HG03025 (cell line): Measurements from ENCODE around the gene MCCD1.
A peak's percentile ranks its signal among the peaks of the same experiment; 100 is the strongest.
"Not testable (repeated sequence)": the region's sequence is repeated elsewhere in the genome, so short reads cannot be mapped to it uniquely, and the experiment has no call there.

Source experiments
- ATAC-seq: cut with Tn5 transposase; IDR thresholded peaks from one replicate; pipeline ENCODE4 v1.9.1; 2021; ENCODE audit warnings: mild to moderate bottlenecking, moderate library complexity; ENCODE audit not compliant: unreplicated experiment, low FRiP score

The MCCD1 gene, protein sequence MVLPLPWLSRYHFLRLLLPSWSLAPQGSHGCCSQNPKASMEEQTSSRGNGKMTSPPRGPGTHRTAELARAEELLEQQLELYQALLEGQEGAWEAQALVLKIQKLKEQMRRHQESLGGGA

DNA sequence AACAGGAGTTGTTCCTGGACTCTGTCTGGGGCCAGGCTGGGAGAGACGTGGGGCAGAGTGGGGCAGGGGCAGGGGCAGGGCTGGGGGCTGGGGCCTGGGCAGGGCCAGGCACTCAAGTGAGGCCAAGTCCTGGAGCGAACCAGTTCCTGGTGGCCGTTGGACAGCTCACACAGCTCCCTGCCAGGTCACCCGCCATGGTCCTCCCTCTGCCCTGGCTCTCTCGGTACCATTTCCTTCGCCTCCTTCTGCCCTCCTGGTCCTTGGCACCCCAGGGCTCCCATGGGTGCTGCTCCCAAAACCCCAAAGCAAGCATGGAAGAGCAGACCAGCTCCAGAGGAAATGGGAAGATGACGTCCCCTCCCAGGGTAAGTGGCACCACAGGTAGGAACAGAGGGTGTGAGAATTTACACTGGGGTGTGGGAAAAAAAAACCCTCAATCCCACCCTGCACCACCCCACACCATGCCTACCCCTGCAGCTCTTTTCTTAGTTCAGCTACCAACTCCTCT is at the start of gene MCCD1:
MCCD1 (plus strand) TSS at position 142 of the 508 bp plus-strand sequence; CDS start at position 195, 53 bp downstream.
- ATAC-seq: no peak

DNA sequence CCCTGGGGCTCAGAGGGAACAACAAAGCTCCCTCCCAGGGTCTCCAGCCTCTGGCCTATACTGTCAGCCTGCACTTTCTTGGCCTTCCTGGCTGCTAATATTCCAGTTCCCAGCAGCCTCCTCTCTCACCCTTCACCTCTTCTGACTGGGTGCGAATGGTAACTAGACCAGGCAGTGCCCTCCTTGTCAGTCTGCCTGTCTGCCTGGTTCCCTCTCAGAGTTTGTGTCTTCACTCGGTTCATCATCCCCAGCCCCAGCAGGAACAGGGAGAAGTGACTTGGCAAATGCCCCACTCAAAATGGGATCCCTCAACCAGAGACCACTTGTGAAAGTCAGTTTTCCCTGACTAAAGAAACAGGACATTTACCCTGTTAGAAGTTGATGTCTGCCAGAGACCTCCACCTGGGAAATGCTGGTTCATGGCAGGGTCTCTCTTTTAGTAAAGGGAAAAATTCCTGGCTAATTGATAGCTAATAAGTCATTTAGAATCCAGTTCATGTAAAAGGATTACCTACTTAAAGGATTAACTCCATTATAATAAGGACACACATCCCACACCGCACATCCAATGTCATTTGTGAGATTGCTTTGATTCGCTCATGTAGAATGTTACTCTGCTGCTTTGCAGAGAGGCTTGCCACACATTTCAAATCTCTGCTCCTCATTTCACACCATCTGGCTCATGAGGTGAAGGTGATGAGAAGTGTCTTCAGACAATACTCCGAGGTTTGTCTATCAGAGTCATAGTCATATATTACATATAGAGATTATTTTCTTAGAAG is 49.4 kb upstream of the MCCD1 start:
- no peak for ATAC-seq

DNA sequence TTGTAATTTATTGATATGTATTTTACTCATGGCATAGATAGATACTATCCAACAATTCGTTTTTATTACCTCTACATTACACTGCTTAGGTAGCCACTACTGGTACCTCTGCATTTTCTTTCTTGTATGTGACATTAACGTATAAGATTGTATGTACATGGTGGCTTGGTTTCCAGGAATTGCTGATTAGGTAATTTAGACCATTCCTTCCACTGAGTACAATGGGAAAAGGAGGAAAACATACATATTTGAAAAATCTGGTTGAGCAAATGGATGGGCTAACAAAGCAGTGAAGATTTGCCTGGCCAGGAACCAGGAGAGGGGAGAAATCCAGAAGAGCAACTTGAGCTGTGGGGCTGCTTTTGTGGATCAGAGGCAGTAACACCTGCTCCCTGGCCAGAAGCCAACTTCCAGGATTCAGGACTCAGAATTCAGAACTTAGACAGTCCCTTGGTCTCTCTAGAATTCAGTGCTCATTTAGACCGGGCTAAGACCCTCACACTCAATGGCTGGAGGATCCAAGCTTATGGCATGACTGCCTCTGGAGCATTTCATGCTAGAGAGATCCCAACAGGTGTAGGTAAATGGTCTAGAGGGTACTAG is 48.7 kb upstream of the MCCD1 start:
- no peak for ATAC-seq

DNA sequence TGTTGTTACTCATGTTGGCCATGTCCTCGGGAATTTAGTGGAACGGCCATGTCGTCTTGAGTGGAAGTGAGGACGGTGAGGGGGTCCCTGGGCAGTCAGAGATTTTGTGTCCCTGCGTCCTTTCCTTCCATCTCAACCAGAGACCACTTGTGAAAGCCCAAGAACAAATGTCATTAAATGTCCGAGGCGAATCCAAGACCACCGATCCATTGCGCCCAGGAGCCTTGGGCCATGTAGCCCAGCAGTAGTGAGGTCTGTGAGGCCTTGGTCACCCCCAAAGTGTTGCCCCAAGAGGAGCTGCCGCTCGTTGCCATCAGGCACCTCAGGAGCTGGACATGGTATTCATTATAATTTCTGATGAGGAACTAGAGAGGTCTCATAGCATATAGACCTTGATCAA is 48.2 kb upstream of the MCCD1 start:
- ATAC-seq: no peak

DNA sequence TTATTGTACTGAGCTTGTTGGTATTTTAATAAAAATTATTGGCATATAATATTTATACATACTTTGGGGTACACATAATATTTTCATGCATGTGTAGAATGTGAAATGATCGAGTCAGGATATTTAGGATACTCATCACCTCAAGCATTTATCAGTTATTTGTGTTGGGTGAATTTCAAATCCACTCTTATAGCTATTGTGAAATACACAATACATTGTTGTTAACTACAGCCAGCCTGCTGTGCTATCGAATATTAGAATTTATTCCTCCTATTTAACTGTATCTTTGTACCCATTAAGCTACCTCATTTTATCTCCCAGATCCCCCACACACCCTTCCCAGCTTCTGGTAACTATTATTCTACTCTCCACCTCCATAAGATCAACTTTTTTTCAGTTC is 45.4 kb upstream of the MCCD1 start:
- ATAC-seq: no peak

DNA sequence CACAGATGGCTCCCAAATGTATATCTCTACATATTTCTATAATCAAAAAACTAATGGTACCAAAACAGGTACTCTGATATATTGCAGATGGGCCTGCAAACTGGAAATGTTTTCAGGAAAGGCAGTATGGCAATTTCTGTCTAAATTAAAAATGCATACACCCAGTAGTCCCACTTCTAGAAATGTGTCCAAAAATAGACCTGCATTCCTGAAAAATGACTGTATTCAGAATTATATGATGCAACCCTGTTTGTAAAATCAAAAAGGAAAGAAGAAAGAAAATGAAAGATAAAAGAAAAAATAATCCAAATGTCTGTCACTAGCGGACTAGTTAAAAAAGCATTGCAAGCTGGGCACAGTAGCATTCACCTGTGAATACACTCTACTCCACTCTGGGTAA is 43.7 kb upstream of the MCCD1 start:
- ATAC-seq: no peak

DNA sequence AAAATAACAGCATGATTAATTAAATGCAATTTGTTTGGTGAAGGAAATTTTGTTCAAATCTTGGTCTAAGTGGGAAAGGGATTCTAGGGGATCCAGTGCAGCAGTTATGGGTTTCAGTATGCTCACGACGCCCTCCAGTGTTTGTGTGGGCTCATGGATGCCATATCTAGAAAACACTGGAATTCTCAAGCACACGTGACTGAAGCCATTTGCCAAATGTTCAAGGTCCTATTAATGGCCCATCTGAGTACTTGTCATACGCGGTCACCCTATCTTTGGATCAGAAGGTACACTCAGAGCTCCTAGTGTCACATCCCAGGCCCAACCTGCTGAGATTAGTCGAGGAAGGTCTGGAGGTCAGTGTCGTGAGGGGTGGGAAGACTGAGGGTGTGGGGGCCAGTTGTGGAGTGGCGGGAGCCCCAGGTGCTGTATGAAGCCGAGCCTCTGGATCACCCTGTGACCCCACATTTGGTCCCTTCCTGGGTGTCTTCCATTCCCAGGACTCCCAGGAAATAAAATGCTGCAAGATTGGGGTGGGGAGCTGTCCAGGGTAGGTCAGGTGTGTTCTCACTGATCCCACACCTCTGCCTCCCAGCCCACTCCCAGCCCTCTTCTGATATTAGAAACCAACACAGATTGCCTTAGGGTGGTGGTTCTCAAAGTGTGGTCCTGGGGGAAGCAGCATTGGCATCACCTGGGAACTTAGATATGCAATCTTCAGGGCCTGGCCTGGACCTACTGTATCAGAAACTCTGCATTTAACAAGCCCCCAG is 42.5 kb upstream of the MCCD1 start:
- ATAC-seq: not testable (repeated sequence)

DNA sequence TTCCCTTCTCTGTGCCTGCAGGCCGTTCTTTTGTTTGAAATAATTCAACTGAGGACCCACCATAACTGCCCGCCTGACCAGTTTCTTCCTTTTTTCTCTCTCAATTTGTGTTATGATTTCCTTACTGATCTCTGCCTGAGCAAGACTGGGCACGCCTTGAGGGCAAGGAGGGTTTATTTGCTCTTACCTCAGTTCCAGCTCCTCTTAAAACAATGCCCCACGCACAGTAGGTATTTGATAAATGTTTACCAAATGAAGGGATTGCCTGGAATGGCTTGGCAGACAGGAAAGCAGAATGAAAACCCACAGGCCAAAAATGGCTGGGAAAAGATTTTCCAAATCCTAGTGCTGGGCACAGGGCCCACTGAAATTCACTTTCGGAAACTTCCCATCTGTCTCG is 41.1 kb upstream of the MCCD1 start:
- not testable (repeated sequence) for ATAC-seq

DNA sequence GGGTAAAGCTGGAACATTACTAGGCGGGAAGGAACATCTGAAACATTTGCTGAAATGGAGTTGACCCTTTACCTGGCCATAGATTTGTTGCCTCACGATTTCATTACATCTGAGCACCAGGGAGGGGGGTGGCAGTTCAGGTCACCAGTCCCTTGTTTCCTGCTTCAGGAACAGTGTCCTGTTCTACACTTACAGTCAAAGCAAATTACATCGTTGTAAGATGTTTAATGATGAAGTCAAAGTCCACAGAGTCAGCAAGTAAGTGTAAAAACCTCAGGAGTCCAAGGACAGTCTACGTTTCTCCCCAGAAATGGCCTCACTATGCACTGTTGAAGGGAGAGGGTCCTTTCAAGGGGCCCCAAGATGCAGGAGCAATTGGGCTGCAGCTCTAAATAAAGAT is 39.7 kb upstream of the MCCD1 start:
- ATAC-seq: no peak

DNA sequence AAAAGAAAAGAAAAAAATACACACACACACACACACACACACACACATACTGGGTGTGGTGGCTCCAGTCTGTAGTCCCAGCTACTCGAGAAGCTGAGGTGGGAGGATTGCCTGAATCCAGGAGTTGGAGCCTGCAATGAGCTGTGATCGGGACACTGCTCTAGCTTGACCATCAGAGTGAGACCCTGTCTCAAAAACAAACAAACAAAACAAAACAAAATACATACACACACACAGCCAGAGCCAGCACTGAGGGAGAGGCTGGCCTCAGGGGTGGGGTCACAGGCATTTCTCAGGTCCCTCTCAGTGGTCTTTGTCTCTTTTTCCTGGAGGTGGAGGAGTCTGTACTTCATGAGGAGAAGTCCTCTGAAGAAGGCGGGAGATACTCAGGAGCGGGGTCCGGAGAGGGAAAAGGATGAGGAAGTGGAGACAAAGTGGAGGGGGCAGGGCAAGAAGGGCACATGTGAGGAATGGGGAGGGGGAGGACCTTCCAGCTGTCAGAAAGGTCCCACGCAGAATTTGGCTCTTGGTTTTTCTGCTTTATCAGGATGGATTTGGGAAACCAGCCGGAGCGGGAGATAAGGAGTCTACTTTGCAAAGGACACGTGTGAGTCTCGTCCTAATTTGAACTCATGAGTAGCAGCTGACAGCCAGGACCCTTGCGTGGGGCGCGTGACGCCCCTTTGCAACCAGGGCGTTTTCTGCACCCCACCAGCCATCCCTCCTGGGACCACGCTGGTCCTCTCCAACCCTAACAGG is 38.5 kb upstream of the MCCD1 start:
- no peak for ATAC-seq

DNA sequence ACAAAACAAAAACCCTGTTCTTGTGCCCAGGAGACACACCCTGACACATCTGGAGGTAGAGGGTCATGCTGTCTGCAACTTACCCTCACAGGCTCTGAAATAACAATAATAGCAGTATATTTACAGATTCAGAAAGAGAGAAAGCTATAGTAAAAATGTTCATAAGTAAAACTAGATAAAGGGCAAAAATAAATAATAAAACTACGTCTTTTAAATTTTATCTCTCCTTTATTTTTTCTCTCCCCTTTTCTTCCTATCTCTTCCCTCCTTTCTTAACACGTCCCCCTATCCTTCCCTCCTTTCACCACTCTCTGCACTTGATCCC is 35.2 kb upstream of the MCCD1 start:
- ATAC-seq: not testable (repeated sequence)

DNA sequence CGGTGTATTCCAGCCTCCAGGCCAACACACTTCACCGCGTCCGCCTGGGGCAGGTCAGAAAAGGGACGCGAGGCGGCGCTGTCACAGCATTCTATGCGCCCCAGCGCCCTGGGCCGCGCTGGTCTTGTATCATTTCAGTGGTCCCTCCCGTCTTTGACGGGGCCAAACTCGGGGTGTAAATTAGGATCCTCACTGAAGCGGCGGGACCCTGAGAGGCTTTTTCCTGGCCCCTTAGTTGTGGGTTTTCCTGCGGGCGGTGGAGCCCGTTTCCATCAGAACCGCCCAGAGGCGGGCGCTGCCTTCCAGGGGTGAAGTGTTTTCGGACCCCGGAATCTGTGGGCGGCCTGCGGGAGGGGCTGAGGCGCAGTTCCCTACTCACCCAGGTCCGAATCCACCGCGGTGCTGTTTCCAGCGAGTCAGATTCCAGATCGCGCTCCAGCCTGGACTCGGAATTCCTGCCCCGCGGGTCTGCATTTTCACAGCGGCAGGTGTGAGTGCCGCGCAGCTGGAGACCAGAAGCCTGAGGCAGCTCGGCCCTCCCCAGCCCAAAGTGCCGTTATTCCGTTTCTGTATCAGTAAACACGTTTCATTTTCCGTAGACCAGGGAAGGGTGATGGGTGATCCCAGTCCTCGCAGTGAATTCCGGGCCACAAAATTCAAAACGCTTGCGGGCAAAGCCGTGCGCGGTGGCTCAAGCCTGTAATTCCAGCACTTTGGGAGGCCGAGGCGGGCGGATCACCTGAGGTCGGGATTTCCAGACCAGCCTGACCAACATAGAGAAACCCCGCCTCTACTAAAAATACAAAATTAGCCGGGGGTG is 34.7 kb upstream of the MCCD1 start:
- ATAC-seq: no peak

DNA sequence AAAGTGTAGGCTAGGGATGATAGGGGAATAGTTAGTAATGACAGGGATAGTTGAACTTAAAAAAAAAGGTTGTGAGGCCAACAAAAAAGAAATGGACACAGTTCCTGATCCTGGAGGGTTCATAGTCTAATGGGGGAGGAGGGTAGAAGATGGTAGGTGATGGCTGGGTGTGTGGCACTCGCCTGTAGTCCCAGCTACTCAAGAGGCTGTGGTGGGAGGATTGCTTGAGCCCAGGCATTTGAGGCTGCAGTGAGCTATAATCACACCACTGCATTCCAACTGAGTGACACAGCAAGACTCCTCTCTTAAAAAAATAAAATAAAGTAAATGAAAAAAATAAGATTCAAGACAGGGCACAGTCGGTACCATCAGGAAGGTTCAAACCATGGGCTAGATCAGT is 33.2 kb upstream of the MCCD1 start:
- no peak for ATAC-seq

DNA sequence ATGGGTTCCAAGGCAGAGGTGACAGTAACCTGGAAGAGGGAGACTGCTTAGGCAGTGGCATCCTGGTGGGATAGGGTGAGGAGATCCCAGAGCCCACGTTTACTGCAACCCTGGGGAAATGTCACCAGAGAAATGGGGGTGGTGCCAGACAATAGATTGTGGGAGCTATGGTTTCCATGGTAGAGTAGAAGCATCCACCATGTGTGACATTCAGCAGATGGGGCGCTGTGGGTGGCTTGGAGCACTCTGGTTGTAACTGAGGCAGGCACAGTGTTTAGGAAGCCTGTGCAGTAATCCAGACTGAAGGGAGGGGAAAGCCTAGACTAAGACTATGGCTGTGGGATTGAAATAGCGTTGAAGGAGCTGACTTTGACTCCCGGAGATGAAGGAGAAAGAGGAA is 31.9 kb upstream of the MCCD1 start:
- not testable (repeated sequence) for ATAC-seq

DNA sequence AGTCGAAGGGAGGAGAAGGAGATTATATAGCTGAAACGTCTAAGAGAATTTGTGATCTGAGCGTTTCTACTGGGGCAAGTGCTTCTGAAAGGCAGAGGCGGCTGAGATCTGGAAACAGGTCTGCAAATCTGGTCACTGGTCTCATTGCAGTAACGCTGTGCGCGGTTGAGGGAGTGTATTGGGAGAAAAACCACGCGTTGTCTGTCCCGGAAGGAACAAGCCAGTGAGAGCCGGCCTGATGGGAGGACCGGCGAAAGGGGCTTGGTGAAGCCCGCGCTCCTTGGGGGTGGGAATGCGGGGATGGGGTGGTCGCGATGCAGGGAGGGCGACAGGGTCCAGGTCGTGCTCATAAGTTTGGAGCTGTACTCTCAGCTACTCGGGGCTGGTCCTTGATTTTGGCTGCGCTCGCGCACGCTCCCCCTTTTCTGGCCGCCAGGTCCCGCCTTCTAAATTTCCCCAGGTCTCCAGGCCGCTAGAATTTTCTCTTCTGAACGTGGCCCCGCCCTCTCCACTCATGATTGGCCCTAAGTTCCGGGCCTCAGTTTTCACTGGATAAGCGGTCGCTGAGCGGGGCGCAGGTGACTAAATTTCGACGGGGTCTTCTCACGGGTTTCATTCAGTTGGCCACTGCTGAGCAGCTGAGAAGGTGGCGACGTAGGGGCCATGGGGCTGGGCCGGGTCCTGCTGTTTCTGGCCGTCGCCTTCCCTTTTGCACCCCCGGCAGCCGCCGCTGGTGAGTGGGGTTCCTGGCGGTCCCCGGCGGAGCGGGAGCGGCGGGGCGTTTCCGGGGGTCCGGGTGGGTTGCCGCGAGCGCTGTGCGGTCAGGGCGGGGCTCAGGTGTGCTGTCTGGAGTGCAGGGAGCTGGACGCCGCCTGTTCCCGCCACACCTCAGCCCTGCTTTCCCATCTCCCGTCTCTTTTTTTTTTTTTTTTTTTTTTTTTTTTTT is 31.0 kb upstream of the MCCD1 start, which contains the start of gene MICB:
MICB (plus strand) TSS at position 615 of the 946 bp plus-strand sequence; CDS start at position 664, 49 bp downstream.
- peak; percentile 53 for ATAC-seq

DNA sequence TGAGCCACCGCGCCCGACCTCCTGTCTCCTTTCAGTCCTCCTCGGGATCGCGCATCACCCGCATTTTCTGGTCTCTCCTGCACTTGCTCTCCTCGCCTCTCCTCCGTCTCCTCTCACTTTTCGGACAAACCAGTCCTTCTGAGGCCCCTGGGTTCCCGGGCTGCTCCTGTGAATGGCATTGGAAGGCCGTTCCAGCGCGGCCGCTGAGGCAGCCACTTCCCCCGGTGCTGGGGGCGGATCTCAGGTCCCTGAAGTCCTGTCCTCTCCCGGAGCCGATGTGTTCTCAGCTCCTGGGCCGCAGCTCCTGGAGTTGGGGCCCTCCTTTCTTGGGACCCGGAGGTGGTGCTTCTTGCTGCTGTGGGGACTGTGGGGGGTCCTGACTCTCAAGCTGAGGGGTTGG is 30.0 kb upstream of the MCCD1 start:
- ATAC-seq: no peak

DNA sequence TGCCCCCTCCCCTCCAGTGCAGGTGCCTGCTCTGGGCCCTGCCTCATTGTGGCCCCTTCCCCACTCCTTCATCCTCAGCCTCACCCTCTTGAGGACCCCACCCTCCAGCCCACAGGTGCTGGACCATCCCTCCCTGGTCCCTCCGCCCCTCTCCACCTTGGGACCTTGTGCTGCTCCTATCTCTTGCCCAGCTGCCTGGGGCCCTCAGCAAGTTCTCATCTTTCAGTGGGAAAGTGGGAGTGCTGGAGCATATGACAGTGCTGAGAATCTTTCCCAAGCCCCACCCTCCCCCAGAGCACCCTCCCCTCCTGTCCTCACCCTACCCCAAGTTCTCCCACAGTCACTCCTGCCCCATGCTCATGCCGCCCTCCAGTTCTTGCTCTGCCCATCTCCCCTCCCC is 29.1 kb upstream of the MCCD1 start:
- not testable (repeated sequence) for ATAC-seq

DNA sequence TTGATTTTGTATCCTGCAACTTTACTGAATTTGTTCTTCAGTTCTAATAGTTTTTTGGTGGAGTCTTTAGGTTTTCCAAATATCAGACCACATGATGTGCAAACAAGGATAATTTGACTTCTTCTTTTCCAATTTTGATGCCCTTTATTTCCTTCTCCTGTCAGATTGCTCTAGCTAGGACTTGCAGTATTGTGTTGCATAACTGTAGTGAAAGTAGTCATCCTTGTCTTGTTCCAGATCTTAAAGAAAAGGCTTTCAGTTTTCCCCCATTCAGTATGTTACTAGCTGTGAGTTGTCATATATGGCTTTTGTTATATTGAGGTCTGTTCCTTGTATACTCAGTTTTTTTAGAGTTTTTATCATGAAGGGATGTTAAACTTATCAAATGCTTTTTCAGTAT is 26.2 kb upstream of the MCCD1 start:
- no peak for ATAC-seq
